ENCODE measurements around the gene CPN2.

The CPN2 gene

DNA sequence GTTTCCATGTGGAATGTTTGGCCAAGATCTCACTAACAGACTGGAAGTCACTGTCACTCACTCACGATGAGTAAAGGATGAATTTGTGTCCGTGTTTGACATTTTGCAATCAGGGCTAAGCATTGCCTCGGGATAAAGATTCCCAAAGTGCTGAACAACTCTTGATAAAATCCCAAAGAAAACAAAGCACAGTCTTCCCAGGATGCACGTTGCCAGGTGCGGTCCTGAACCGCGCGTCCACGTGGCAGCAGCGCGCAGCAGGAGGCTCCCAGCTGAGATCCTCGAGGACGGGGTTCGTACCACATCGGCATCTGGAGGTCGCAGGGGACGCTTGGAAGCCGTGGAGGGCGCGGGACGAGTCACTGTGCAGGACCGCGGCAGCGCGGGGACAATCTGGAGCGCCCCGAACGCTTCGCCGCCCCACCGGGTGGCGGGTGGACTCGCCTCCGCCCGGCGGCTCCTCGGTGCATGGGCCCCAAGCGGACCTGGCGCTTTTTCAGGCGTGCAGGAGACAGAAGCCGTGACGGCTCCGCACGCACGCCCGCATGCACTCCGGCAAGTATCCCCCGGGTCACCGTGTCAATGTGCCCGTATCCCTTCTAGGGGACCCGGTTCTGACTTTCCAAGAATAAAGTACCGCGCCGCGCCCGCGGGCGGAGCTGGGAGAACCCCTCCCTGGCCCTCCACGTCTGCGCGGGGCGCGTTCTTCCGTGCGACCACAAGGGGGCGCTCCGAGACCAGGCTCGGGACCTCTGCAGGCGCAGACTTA lies 17.7 kb downstream of the CPN2 start:
- H4K91ac ChIP-seq (ENCODE audit: low read length), result peak overlapping the region; percentile 34
- no peak overlapping the region for H2AK5ac ChIP-seq (ENCODE audit: low read length, severe bottlenecking)
- 4% methylated on average over 68 of the region's 69 CpGs for WGBS
- no peak overlapping the region for H3K27ac ChIP-seq (ENCODE audit: low read length, poor library complexity, severe bottlenecking)
- H2AFZ ChIP-seq (ENCODE audit: low read depth, low read length), result peak overlapping the region; percentile 46
- H3K14ac ChIP-seq (ENCODE audit: low read length in 2 of 2), result peak overlapping the region in 1 of 2 experiments; percentile 35
- H3K23ac ChIP-seq (ENCODE audit: low read length in 2 of 2), result peak overlapping the region in 1 of 2 experiments; percentile 76
- H4K8ac ChIP-seq (ENCODE audit: low read length), result peak overlapping the region; percentile 67
- H3K4me1 ChIP-seq (ENCODE audit: control insufficient read depth, insufficient read depth, low read depth, low read length), result peaks cover 15% of the 10 kb centered on the region
- no peak overlapping the region for H2BK120ac ChIP-seq (ENCODE audit: low read depth, low read length)
- H3K36me3 ChIP-seq (ENCODE audit: control insufficient read depth in 1 of 2, insufficient read depth in 2 of 2, low read depth in 1 of 2, low read length in 2 of 2), result no peaks in the 10 kb centered on the region
- H2BK12ac ChIP-seq (ENCODE audit: low read length in 2 of 2), result peak overlapping the region in 1 of 2 experiments; percentile 90
- H3K18ac ChIP-seq (ENCODE audit: low read depth in 1 of 2, low read length in 2 of 2), result peak overlapping the region in 1 of 2 experiments; percentile 80
- DNase-seq, result peak; percentile 85
- H3K9ac ChIP-seq (ENCODE audit: low read length), result peak overlapping the region; percentile 70
- H3K79me1 ChIP-seq (replicated peaks; ENCODE audit: low read length, poor library complexity, severe bottlenecking), result no peaks in the 10 kb centered on the region
- H3K4me3 ChIP-seq (ENCODE audit: insufficient read depth in 1 of 2, low read depth in 1 of 2, low read length in 2 of 2), result peak overlapping the region; percentile 54 to 78
- H2BK5ac ChIP-seq (ENCODE audit: low read depth, low read length, poor library complexity, severe bottlenecking), result no peak overlapping the region
- peak overlapping the region in 1 of 2 experiments; percentile 29 for H3K4ac ChIP-seq (ENCODE audit: low read depth in 1 of 2, low read length in 2 of 2)
- no peak overlapping the region for H2BK15ac ChIP-seq (ENCODE audit: low read depth, poor library complexity, severe bottlenecking)
- H3K9me3 ChIP-seq (ENCODE audit: control insufficient read depth, low read length), result no peaks in the 10 kb centered on the region
- peaks cover 18 to 19% of the 10 kb centered on the region in 2 experiments for H3K27me3 ChIP-seq (ENCODE audit: control insufficient read depth in 1 of 2, insufficient read depth in 1 of 2, low read length in 2 of 2)
- H3K4me2 ChIP-seq (ENCODE audit: low read length, poor library complexity, severe bottlenecking), result peak overlapping the region; percentile 88

GRCh38 chr3:194332858-194333211 lies 18.3 kb downstream of the CPN2 start:
- Histone ChIP-seq H4K91ac (ENCODE audit: low read length) (no peak overlapping the region), H3K14ac (ENCODE audit: low read length in 2 of 2) (no peak overlapping the region), H3K18ac (ENCODE audit: low read depth in 1 of 2, low read length in 2 of 2) (no peak overlapping the region), H2BK120ac (ENCODE audit: low read depth, low read length) (no peak overlapping the region), H3K23ac (ENCODE audit: low read length in 2 of 2) (peak overlapping the region in 1 of 2 experiments; percentile 54), H3K4me1 (ENCODE audit: control insufficient read depth, insufficient read depth, low read depth, low read length) (peaks cover 15% of the 10 kb centered on the region), H3K36me3 (ENCODE audit: control insufficient read depth in 1 of 2, insufficient read depth in 2 of 2, low read depth in 1 of 2, low read length in 2 of 2) (no peaks in the 10 kb centered on the region), H3K9me3 (ENCODE audit: control insufficient read depth, low read length) (no peaks in the 10 kb centered on the region), H2BK5ac (ENCODE audit: low read depth, low read length, poor library complexity, severe bottlenecking) (no peak overlapping the region), H3K9ac (ENCODE audit: low read length) (peak overlapping the region; percentile 70), H3K79me1 (replicated peaks; ENCODE audit: low read length, poor library complexity, severe bottlenecking) (no peaks in the 10 kb centered on the region), H3K27me3 (ENCODE audit: control insufficient read depth in 1 of 2, insufficient read depth in 1 of 2, low read length in 2 of 2) (peaks cover 16 to 22% of the 10 kb centered on the region in 2 experiments), H2BK12ac (ENCODE audit: low read length in 2 of 2) (no peak overlapping the region), H2AFZ (ENCODE audit: low read depth, low read length) (no peak overlapping the region), H3K27ac (ENCODE audit: low read length, poor library complexity, severe bottlenecking) (no peak overlapping the region), H4K8ac (ENCODE audit: low read length) (no peak overlapping the region), H3K4me3 (ENCODE audit: insufficient read depth in 1 of 2, low read depth in 1 of 2, low read length in 2 of 2) (no peak overlapping the region), H3K4me2 (ENCODE audit: low read length, poor library complexity, severe bottlenecking) (no peak overlapping the region), H2AK5ac (ENCODE audit: low read length, severe bottlenecking) (no peak overlapping the region), H2BK15ac (ENCODE audit: low read depth, poor library complexity, severe bottlenecking) (no peak overlapping the region), H3K4ac (ENCODE audit: low read depth in 1 of 2, low read length in 2 of 2) (no peak overlapping the region)
- WGBS, result 87% methylated on average over 4 of the region's 7 CpGs
- DNase-seq, result no peak

- no peak overlapping the region for H2BK5ac ChIP-seq (ENCODE audit: low read depth, low read length, poor library complexity, severe bottlenecking)
- DNase-seq, result peak; percentile 26
- H3K9me3 ChIP-seq (ENCODE audit: control insufficient read depth, low read length), result no peaks in the 10 kb centered on the region
- no peak overlapping the region for H4K8ac ChIP-seq (ENCODE audit: low read length)
- no peak overlapping the region for H3K4me3 ChIP-seq (ENCODE audit: insufficient read depth in 1 of 2, low read depth in 1 of 2, low read length in 2 of 2)
- H3K23ac ChIP-seq (ENCODE audit: low read length in 2 of 2), result no peak overlapping the region
- no peak overlapping the region for H2AFZ ChIP-seq (ENCODE audit: low read depth, low read length)
- H3K27ac ChIP-seq (ENCODE audit: low read length, poor library complexity, severe bottlenecking), result no peak overlapping the region
- peaks cover 29% of the 10 kb centered on the region for H3K4me1 ChIP-seq (ENCODE audit: control insufficient read depth, insufficient read depth, low read depth, low read length)
- WGBS, result 58% methylated on average over 4 of the region's 4 CpGs
- H2BK15ac ChIP-seq (ENCODE audit: low read depth, poor library complexity, severe bottlenecking), result no peak overlapping the region
- no peak overlapping the region for H3K18ac ChIP-seq (ENCODE audit: low read depth in 1 of 2, low read length in 2 of 2)
- H2BK12ac ChIP-seq (ENCODE audit: low read length in 2 of 2), result peak overlapping the region; percentile 2 to 31
- no peak overlapping the region for H3K14ac ChIP-seq (ENCODE audit: low read length in 2 of 2)
- H3K27me3 ChIP-seq (ENCODE audit: control insufficient read depth in 1 of 2, insufficient read depth in 1 of 2, low read length in 2 of 2), result peaks cover 7 to 11% of the 10 kb centered on the region in 2 experiments
- no peak overlapping the region for H4K91ac ChIP-seq (ENCODE audit: low read length)
- H3K79me1 ChIP-seq (replicated peaks; ENCODE audit: low read length, poor library complexity, severe bottlenecking), result no peaks in the 10 kb centered on the region
- no peak overlapping the region for H3K4ac ChIP-seq (ENCODE audit: low read depth in 1 of 2, low read length in 2 of 2)
- no peak overlapping the region for H2AK5ac ChIP-seq (ENCODE audit: low read length, severe bottlenecking)
- peaks cover 0 to 4% of the 10 kb centered on the region in 2 experiments for H3K36me3 ChIP-seq (ENCODE audit: control insufficient read depth in 1 of 2, insufficient read depth in 2 of 2, low read depth in 1 of 2, low read length in 2 of 2)
- no peak overlapping the region for H2BK120ac ChIP-seq (ENCODE audit: low read depth, low read length)
- H3K9ac ChIP-seq (ENCODE audit: low read length), result no peak overlapping the region
- H3K4me2 ChIP-seq (ENCODE audit: low read length, poor library complexity, severe bottlenecking), result no peak overlapping the region
These were observed 20.5 kb downstream of the CPN2 start for GRCh38 chr3:194330579-194330978.

DNA sequence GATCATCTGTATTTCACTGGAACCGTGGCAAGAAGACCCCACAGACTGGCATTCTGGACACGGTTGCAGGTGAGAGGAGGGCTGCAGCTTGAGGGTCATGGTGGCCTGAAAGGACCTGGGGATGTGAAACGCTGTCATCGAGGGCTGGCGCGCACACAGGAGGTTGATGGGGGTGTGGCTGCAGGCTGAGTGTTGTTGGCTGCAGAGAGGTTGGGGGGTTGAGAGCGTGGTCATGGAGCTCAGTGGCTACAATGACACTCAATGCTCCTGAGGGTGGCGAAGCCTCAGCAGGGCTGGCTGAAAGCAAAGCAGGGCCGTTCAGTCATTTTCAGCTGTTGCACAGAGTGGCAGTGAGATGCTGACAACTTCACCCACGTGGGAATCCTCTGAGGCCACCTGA lies 21.0 kb downstream of the CPN2 start:
- Histone ChIP-seq H3K9ac (ENCODE audit: low read length) (no peak overlapping the region), H4K8ac (ENCODE audit: low read length) (peak overlapping the region; percentile 5), H3K23ac (ENCODE audit: low read length in 2 of 2) (no peak overlapping the region)

More for the DNA sequence above, 21.0 kb downstream of the CPN2 start:
- 89% methylated on average over 10 of the region's 10 CpGs for WGBS
- Histone ChIP-seq H3K79me1 (replicated peaks; ENCODE audit: low read length, poor library complexity, severe bottlenecking) (no peaks in the 10 kb centered on the region), H2AK5ac (ENCODE audit: low read length, severe bottlenecking) (no peak overlapping the region), H3K4me2 (ENCODE audit: low read length, poor library complexity, severe bottlenecking) (no peak overlapping the region), H3K27me3 (ENCODE audit: control insufficient read depth in 1 of 2, insufficient read depth in 1 of 2, low read length in 2 of 2) (peaks cover 7% of the 10 kb centered on the region in 2 experiments), H2BK120ac (ENCODE audit: low read depth, low read length) (no peak overlapping the region), H3K14ac (ENCODE audit: low read length in 2 of 2) (peak overlapping the region in 1 of 2 experiments; percentile 31), H3K4ac (ENCODE audit: low read depth in 1 of 2, low read length in 2 of 2) (no peak overlapping the region), H3K18ac (ENCODE audit: low read depth in 1 of 2, low read length in 2 of 2) (peak overlapping the region in 1 of 2 experiments; percentile 48), H3K4me1 (ENCODE audit: control insufficient read depth, insufficient read depth, low read depth, low read length) (peaks cover 29% of the 10 kb centered on the region), H3K9me3 (ENCODE audit: control insufficient read depth, low read length) (no peaks in the 10 kb centered on the region), H3K36me3 (ENCODE audit: control insufficient read depth in 1 of 2, insufficient read depth in 2 of 2, low read depth in 1 of 2, low read length in 2 of 2) (peaks cover 0 to 4% of the 10 kb centered on the region in 2 experiments), H2BK5ac (ENCODE audit: low read depth, low read length, poor library complexity, severe bottlenecking) (no peak overlapping the region), H4K91ac (ENCODE audit: low read length) (no peak overlapping the region), H2BK12ac (ENCODE audit: low read length in 2 of 2) (peak overlapping the region in 1 of 2 experiments; percentile 2), H3K27ac (ENCODE audit: low read length, poor library complexity, severe bottlenecking) (no peak overlapping the region), H2AFZ (ENCODE audit: low read depth, low read length) (no peak overlapping the region), H2BK15ac (ENCODE audit: low read depth, poor library complexity, severe bottlenecking) (no peak overlapping the region), H3K4me3 (ENCODE audit: insufficient read depth in 1 of 2, low read depth in 1 of 2, low read length in 2 of 2) (no peak overlapping the region)
- DNase-seq, result no peak

All from mesenchymal stem cell (in vitro differentiated cells and primary cell).